ENCODE measurements around the gene USP47.

Gene USP47

GRCh38 chr11:11946180-11946579, 104.4 kb downstream of the USP47 start:
- peak; percentile 34 for DNase-seq (ENCODE audit: low read depth)
- TF ChIP-seq CTCF (IDR thresholded peaks at IDR 0.05; ENCODE audit: low read length, missing control alignments), result no peak
- no peak overlapping the region for H3K4me3 ChIP-seq (replicated peaks; ENCODE audit: low read depth, low read length)

GRCh38 chr11:11946878-11947277, 105.1 kb downstream of the USP47 start:
- no peak for DNase-seq (ENCODE audit: low read depth)
- TF ChIP-seq CTCF (IDR thresholded peaks at IDR 0.05; ENCODE audit: low read length, missing control alignments), result no peak
- no peak overlapping the region for H3K4me3 ChIP-seq (replicated peaks; ENCODE audit: low read depth, low read length)

GRCh38 chr11:11947825-11948224, 106.1 kb downstream of the USP47 start:
- no peak for TF ChIP-seq CTCF (IDR thresholded peaks at IDR 0.05; ENCODE audit: low read length, missing control alignments)
- no peak for DNase-seq (ENCODE audit: low read depth)
- no peak overlapping the region for H3K4me3 ChIP-seq (replicated peaks; ENCODE audit: low read depth, low read length)

- DNase-seq (ENCODE audit: low read depth), result no peak
- H3K4me3 ChIP-seq (replicated peaks; ENCODE audit: low read depth, low read length), result no peak overlapping the region
- TF ChIP-seq CTCF (IDR thresholded peaks at IDR 0.05; ENCODE audit: low read length, missing control alignments), result no peak
Measured at GRCh38 chr11:11948242-11948947, 106.6 kb downstream of the USP47 start.

GRCh38 chr11:11949482-11949881, 107.7 kb downstream of the USP47 start:
- H3K4me3 ChIP-seq (replicated peaks; ENCODE audit: low read depth, low read length), result no peak overlapping the region
- TF ChIP-seq CTCF (IDR thresholded peaks at IDR 0.05; ENCODE audit: low read length, missing control alignments), result no peak
- DNase-seq (ENCODE audit: low read depth), result no peak

- no peak for DNase-seq (ENCODE audit: low read depth)
- H3K4me3 ChIP-seq (replicated peaks; ENCODE audit: low read depth, low read length), result no peak overlapping the region
- TF ChIP-seq CTCF (IDR thresholded peaks at IDR 0.05; ENCODE audit: low read length, missing control alignments), result no peak
Measured at GRCh38 chr11:11952036-11952435, 110.3 kb downstream of the USP47 start.

- no peak overlapping the region for H3K4me3 ChIP-seq (replicated peaks; ENCODE audit: low read depth, low read length)
- TF ChIP-seq CTCF (IDR thresholded peaks at IDR 0.05; ENCODE audit: low read length, missing control alignments), result no peak
- no peak for DNase-seq (ENCODE audit: low read depth)
Measured at GRCh38 chr11:11956006-11956405, 114.2 kb downstream of the USP47 start.

Measured in fibroblast of pulmonary artery (primary cell).